HCT116 (cell line): ENCODE data around the gene BRMS1. TPM values are rescaled to one million over a fixed set of nuclear protein-coding genes. Genes with fewer than 3 reads are reported as not detected.

Experiments
- ATAC-seq: fragments of 200-7000 bp; cut with Tn5 transposase; 2 replicates; pipeline ENCODE4 v1.9.1; 2020; ENCODE audit warnings: mild to moderate bottlenecking, moderate library complexity
- BruUV-seq: library from RNA; stranded (reverse); fragments of 400-500 nt; replicated peaks from 2 replicates; lab custom pipeline; 2021; lab: Mats Ljungman, UMichigan
- CTCF ChIA-PET: fragments of 300-600 bp; sonication (Branson Sonifier 250); formaldehyde crosslinking; loops from one replicate; lab custom pipeline; 2021; ENCODE audit warnings: antibody characterized with exemption; lab: Charles Lee
- POLR2A ChIA-PET: fragments of 300-600, 350-600 bp; sonication (Branson Sonifier 250); formaldehyde crosslinking; loops from one replicate; lab custom pipeline; 2021; ENCODE audit warnings: antibody characterized with exemption; lab: Charles Lee
- RAD21 ChIA-PET, 2 experiments: fragments of 300-600 bp; sonication (Branson Sonifier 250); formaldehyde crosslinking; loops; one replicate each; lab custom pipeline; 2023; ENCODE audit warnings: low total read pairs in 2 of 2; ENCODE audit not compliant: uncharacterized antibody in 2 of 2, unreplicated experiment in 2 of 2, low non-redundant PET in 1 of 2; lab: Charles Lee
- DNase-seq: peaks from one replicate; pipeline ENCODE4 v3.0.0-alpha.2; 2010; ENCODE audit warnings: low read depth, low spot score
- H2AFZ ChIP-seq: fragments of 200-600 bp; shearing (Covaris generic), sonication (generic); 2 replicates; pipeline ENCODE4 v1.6.1; 2017; ENCODE audit warnings: low read depth, mixed run types, mixed read lengths, antibody characterized with exemption, low read length; ENCODE audit not compliant: poor library complexity, severe bottlenecking
- H3K27ac ChIP-seq: 2 replicates; pipeline ENCODE4 v1.5.1; 2012; ENCODE audit warnings: low read depth, low read length
- H3K27me3 ChIP-seq: fragments of 200-600 bp; sonication (generic); 2 replicates; pipeline ENCODE4 v1.6.1; 2016; ENCODE audit warnings: mixed run types, low read length, mixed read lengths; ENCODE audit not compliant: insufficient read depth
- H3K36me3 ChIP-seq, 2 experiments: fragments of 200-500 bp in 1 of 2; fragments of 200-600 bp in 1 of 2; sonication (Bioruptor generic) in 1 of 2; sonication (generic) in 1 of 2; 2 replicates each; pipeline versions ENCODE4 v1.5.1 to v1.6.1; 2014 to 2016; ENCODE audit warnings: low read length in 2 of 2, inconsistent platforms in 1 of 2, mixed read lengths in 1 of 2, mixed run types in 1 of 2; ENCODE audit not compliant: insufficient read depth in 2 of 2, control insufficient read depth in 1 of 2
- H3K4me1 ChIP-seq, 2 experiments: fragments of 200-600 bp in 1 of 2; sonication (generic) in 1 of 2; 2 replicates each; pipeline versions ENCODE4 v1.5.1 to v1.6.1; 2012 to 2017; ENCODE audit warnings: low read length in 2 of 2, inconsistent platforms in 1 of 2, mild to moderate bottlenecking in 1 of 2, mixed read lengths in 1 of 2, mixed run types in 1 of 2, moderate library complexity in 1 of 2; ENCODE audit not compliant: insufficient read depth in 2 of 2, control insufficient read depth in 1 of 2
- H3K4me2 ChIP-seq: fragments of 200-600 bp; sonication (generic); 2 replicates; pipeline ENCODE4 v1.6.1; 2017; ENCODE audit warnings: mixed run types, low read length, mixed read lengths
- H3K4me3 ChIP-seq, 2 experiments: fragments of 200-600 bp in 1 of 2; sonication (generic) in 1 of 2; replicated peaks in 1 of 2; 2 replicates each; pipeline ENCODE4 v1.5.1; 2011 to 2016; ENCODE audit warnings: low read length in 2 of 2, control low read depth in 1 of 2, low read depth in 1 of 2, mild to moderate bottlenecking in 1 of 2, mixed read lengths in 1 of 2, mixed run types in 1 of 2
- H3K79me2 ChIP-seq: fragments of 200-600 bp; sonication (generic); 2 replicates; pipeline ENCODE4 v1.6.1; 2017; ENCODE audit warnings: mild to moderate bottlenecking, mixed run types, low read length, moderate library complexity, mixed read lengths; ENCODE audit not compliant: insufficient read depth
- H3K9ac ChIP-seq: fragments of 200-600 bp; sonication (generic); 2 replicates; pipeline ENCODE4 v1.6.1; 2016; ENCODE audit warnings: low read length, mixed read lengths
- H3K9me2 ChIP-seq: fragments of 200-600 bp; sonication (generic), shearing (Covaris generic); 2 replicates; pipeline ENCODE4 v1.6.1; 2017; ENCODE audit warnings: mixed run types, mild to moderate bottlenecking, moderate library complexity; ENCODE audit not compliant: insufficient read depth
- H3K9me3 ChIP-seq, 2 experiments: fragments of 200-500 bp in 1 of 2; fragments of 200-600 bp in 1 of 2; sonication (Bioruptor generic) in 1 of 2; sonication (generic) in 1 of 2; 2 replicates each; pipeline ENCODE4 v1.6.1; 2014 to 2017; ENCODE audit warnings: low read length in 2 of 2, mixed read lengths in 2 of 2, inconsistent platforms in 1 of 2, low read depth in 1 of 2, mild to moderate bottlenecking in 1 of 2, mixed run types in 1 of 2, moderate library complexity in 1 of 2; ENCODE audit not compliant: control insufficient read depth in 1 of 2, insufficient read depth in 1 of 2
- H4K20me1 ChIP-seq: fragments of 200-600 bp; sonication (generic), shearing (Covaris generic); 2 replicates; pipeline ENCODE4 v1.6.1; 2017; ENCODE audit warnings: mixed run types, mild to moderate bottlenecking, moderate library complexity; ENCODE audit not compliant: insufficient read depth
- CBX3 ChIP-seq: IDR thresholded peaks from 2 replicates; pipeline ENCODE4 v1.6.1; 2012; ENCODE audit warnings: low read depth
- CEBPB ChIP-seq: IDR thresholded peaks from 2 replicates; pipeline ENCODE4 v1.6.1; 2012; ENCODE audit warnings: low read depth
- ELF1 ChIP-seq: IDR thresholded peaks from 2 replicates; pipeline ENCODE4 v1.6.1; 2012; ENCODE audit warnings: low read depth, borderline replicate concordance
- EZH2 ChIP-seq: fragments of 200-600 bp; sonication (generic); IDR thresholded peaks from 2 replicates; pipeline ENCODE4 v1.6.1; 2017; ENCODE audit warnings: antibody characterized with exemption, mixed run types
- EZH2phosphoT487 ChIP-seq: fragments of 200-600 bp; IDR thresholded peaks from 2 replicates; pipeline ENCODE4 v1.6.1; 2018; ENCODE audit warnings: antibody characterized with exemption, borderline replicate concordance
- FOSL1 ChIP-seq: IDR thresholded peaks from 2 replicates; pipeline ENCODE4 v1.6.1; 2012; ENCODE audit warnings: low read depth
- POLR2A ChIP-seq: IDR thresholded peaks from 2 replicates; pipeline ENCODE4 v1.7.0; 2011; ENCODE audit warnings: borderline replicate concordance; ENCODE audit not compliant: insufficient read depth, insufficient read length; ENCODE audit errors: extremely low read depth
- SRF ChIP-seq: IDR thresholded peaks from 2 replicates; pipeline ENCODE4 v1.6.1; 2012; ENCODE audit warnings: low read depth
- TCF7L2 ChIP-seq: IDR thresholded peaks from 2 replicates; pipeline ENCODE4 v1.7.0; 2011; ENCODE audit warnings: borderline replicate concordance, inconsistent platforms; ENCODE audit not compliant: insufficient read depth, insufficient read length; ENCODE audit errors: extremely low read depth
- YY1 ChIP-seq: IDR thresholded peaks from 2 replicates; pipeline ENCODE4 v1.6.1; 2011; ENCODE audit warnings: low read length, low read depth, moderate library complexity, mild to moderate bottlenecking; ENCODE audit not compliant: insufficient replicate concordance; ENCODE audit errors: extremely low read depth
- ZFX ChIP-seq: fragments of 450-650 bp; IDR thresholded peaks from 2 replicates; pipeline ENCODE4 v1.6.1; 2017
- ZNF274 ChIP-seq: fragments of 200-500 bp; sonication (Bioruptor generic); IDR thresholded peaks from 2 replicates; pipeline ENCODE4 v1.6.1; 2014; ENCODE audit warnings: mild to moderate bottlenecking, low read depth, low read length, inconsistent platforms
- intact Hi-C: fragments of 100-400 bp; cut with micrococcal nuclease; formaldehyde crosslinking; loops from 2 replicates; pipeline ENCODE4 v1.10.0; 2022
- total RNA-seq: library from RNA; stranded (reverse); gene quantifications from one replicate; pipeline ENCODE4 v1.2.1, GENCODE V29; 2021; ENCODE audit not compliant: unreplicated experiment
- TF ChIP-seq, protein P1 (sequence below): IDR thresholded peaks from 2 replicates; pipeline ENCODE4 v1.6.1; 2012; ENCODE audit warnings: low read depth
- TF ChIP-seq, protein P2 (sequence below): IDR thresholded peaks from 2 replicates; pipeline ENCODE4 v1.6.1; 2012
- TF ChIP-seq, protein P3 (sequence below): IDR thresholded peaks from 2 replicates; pipeline ENCODE4 v1.6.1; 2012

BRMS1 gene
- total RNA-seq, 1 experiment from 2014 or later = 42.1 TPM

DNA sequence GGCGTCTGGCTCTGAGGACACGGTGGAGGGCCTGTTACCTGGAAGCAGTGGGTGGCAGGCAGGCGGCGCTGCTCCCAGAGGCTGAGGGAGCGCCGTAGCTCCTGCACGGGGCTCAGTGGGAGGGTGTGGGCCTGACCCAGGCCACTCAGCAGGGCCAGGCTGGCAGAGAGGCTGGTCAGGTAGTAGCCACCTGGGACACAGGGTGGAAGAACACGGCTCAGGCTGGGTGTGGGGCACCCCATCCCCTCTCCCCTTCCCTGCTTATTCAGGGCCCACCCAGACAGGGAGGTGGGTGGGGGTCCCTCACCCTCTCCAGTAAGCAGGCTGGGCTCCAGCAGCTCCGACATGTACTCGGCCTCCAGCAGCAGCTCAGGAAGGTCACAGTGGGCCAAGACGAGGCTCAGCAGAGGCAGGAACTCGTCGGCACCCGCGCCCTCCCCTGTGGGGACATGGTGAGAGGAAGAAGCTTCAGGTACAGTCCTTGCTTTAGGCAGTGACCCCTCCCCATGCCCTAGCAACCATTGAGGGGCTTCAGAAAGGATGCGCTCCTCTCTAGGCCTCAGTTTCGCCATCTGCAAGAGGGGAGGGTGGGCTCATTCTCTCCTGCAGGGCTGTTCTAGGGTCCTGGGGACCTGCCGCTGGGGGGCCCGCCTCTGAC lies 11.6 kb downstream of the BRMS1 start:
- no TSS peak for BruUV-seq
- intact Hi-C loops = no loop called here
- Histone ChIP-seq H3K4me3 (no peak overlapping the region), H3K4me2 (no peak overlapping the region), H3K36me3 (peaks cover 3 to 16% of the 10 kb centered on the region in 2 experiments; a peak in 3 of 4 replicates), H3K4me1 (peaks cover 21 to 49% of the 10 kb centered on the region in 2 experiments), H3K9me2 (no peaks in the 10 kb centered on the region), H3K27ac (no peak overlapping the region), H2AFZ (no peak overlapping the region), H3K9me3 (no peaks in the 10 kb centered on the region), H3K9ac (no peak overlapping the region), H3K79me2 (peaks cover 16% of the 10 kb centered on the region; the same call in 1 of the 2 replicates), H4K20me1 (no peaks in the 10 kb centered on the region), H3K27me3 (no peaks in the 10 kb centered on the region)
- DNase-seq (no peak), ATAC-seq (no peak)
- ChIA-PET RAD21 (no interaction called here), CTCF (interaction anchor here (0.7 kb wide), 1 partner anchor 21 kb away, joined by 3 read pairs; no protein-coding TSS in a partner anchor), POLR2A (no interaction called here)
- TF ChIP-seq ELF1 = no peak
- no peak for TF ChIP-seq CBX3
- no peak for TF ChIP-seq CEBPB

DNA sequence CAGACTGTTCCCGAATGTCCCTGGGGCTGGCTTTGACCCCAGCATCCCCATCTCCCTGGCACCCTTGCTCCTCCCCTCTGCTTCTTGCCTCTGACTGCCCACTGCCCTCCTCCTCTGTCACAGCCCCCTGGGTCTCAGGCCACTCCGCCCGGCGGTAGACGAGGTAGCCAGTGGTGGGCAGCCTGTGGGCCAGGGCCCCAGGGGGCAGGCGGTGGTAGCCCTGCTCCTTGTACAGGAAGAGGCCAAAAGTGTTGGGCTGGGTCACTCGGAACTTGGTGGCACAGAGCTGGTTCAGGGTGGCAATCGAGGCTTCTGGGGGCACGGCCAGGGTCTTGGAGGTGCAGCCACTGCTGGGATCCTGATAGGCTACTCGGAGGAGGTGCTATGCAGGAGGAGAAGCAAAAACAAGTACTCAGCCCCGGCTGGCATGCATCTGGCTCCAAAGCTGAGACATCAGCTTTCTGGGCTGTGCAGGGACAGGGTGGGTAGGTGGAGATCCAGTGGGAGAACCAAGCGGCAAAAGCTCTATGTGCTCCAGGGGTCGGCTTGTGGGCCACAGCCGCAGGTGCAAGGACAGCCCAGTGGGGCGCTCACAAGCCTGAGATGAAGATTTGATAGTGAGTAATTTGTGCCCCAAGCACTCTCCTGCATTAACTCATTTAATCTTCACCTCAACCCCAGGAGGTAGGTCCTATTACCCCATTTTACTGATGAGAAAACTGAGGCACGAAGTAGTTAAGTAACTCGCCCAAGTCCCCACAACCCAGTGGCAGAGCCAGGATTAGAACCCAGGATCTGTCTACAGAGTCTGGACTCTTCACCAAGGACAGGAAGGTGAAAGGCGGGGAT lies 12.3 kb downstream of the BRMS1 start:
- Histone ChIP-seq H2AFZ (no peak overlapping the region), H4K20me1 (no peaks in the 10 kb centered on the region), H3K4me2 (no peak overlapping the region), H3K36me3 (peaks cover 3 to 16% of the 10 kb centered on the region in 2 experiments; a peak in 3 of 4 replicates), H3K27me3 (no peaks in the 10 kb centered on the region), H3K9me2 (no peaks in the 10 kb centered on the region), H3K9me3 (no peaks in the 10 kb centered on the region), H3K9ac (no peak overlapping the region), H3K79me2 (peaks cover 16% of the 10 kb centered on the region; the same call in 1 of the 2 replicates), H3K4me1 (peaks cover 26 to 50% of the 10 kb centered on the region in 2 experiments), H3K4me3 (no peak overlapping the region), H3K27ac (no peak overlapping the region)
- intact Hi-C loops = no loop called here
- ChIA-PET RAD21 (no interaction called here), POLR2A (no interaction called here), CTCF (no interaction called here)
- TSS peak; percentile 14 for BruUV-seq
- no peak for DNase-seq
- no peak for ATAC-seq
- no peak for TF ChIP-seq ZNF274
- no peak for TF ChIP-seq TCF7L2
- no peak for TF ChIP-seq FOSL1
- TF ChIP-seq, protein P1, sequence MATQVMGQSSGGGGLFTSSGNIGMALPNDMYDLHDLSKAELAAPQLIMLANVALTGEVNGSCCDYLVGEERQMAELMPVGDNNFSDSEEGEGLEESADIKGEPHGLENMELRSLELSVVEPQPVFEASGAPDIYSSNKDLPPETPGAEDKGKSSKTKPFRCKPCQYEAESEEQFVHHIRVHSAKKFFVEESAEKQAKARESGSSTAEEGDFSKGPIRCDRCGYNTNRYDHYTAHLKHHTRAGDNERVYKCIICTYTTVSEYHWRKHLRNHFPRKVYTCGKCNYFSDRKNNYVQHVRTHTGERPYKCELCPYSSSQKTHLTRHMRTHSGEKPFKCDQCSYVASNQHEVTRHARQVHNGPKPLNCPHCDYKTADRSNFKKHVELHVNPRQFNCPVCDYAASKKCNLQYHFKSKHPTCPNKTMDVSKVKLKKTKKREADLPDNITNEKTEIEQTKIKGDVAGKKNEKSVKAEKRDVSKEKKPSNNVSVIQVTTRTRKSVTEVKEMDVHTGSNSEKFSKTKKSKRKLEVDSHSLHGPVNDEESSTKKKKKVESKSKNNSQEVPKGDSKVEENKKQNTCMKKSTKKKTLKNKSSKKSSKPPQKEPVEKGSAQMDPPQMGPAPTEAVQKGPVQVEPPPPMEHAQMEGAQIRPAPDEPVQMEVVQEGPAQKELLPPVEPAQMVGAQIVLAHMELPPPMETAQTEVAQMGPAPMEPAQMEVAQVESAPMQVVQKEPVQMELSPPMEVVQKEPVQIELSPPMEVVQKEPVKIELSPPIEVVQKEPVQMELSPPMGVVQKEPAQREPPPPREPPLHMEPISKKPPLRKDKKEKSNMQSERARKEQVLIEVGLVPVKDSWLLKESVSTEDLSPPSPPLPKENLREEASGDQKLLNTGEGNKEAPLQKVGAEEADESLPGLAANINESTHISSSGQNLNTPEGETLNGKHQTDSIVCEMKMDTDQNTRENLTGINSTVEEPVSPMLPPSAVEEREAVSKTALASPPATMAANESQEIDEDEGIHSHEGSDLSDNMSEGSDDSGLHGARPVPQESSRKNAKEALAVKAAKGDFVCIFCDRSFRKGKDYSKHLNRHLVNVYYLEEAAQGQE = no peak
- no peak for TF ChIP-seq EZH2
- no peak for TF ChIP-seq YY1
- no peak for TF ChIP-seq EZH2phosphoT487
- no peak for TF ChIP-seq ELF1
- no peak for TF ChIP-seq SRF
- TF ChIP-seq ZFX = no peak
- TF ChIP-seq, protein P2, sequence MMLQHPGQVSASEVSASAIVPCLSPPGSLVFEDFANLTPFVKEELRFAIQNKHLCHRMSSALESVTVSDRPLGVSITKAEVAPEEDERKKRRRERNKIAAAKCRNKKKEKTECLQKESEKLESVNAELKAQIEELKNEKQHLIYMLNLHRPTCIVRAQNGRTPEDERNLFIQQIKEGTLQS = no peak
- no peak for TF ChIP-seq POLR2A
- TF ChIP-seq, protein P3, sequence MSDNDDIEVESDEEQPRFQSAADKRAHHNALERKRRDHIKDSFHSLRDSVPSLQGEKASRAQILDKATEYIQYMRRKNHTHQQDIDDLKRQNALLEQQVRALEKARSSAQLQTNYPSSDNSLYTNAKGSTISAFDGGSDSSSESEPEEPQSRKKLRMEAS = no peak
